UCSD-AML1 (cell line): ENCODE results near the gene CRY2.
"Not testable (repeated sequence)": the region's sequence is repeated elsewhere in the genome, so short reads cannot be mapped to it uniquely, and the experiment has no call there.

Experiments
- DNase-seq: peaks from one replicate; lab custom pipeline; 2025; ENCODE audit not compliant: unreplicated experiment; lab: John Stamatoyannopoulos, UW

CRY2 gene

GRCh38 chr11:45846974-45847910, at the start of gene CRY2:
CRY2 (plus strand) TSS chr11:45847475; CDS start chr11:45847491, 16 bp downstream.
- peak; percentile 99 for DNase-seq

GRCh38 chr11:45798793-45799441, 48.4 kb upstream of the CRY2 start:
- no peak for DNase-seq

- DNase-seq = no peak
Observed at GRCh38 chr11:45799562-45799961, 47.7 kb upstream of the CRY2 start.

GRCh38 chr11:45800261-45800660, 47.0 kb upstream of the CRY2 start:
- DNase-seq = no peak

GRCh38 chr11:45801723-45802315, 45.5 kb upstream of the CRY2 start:
- DNase-seq = no peak

GRCh38 chr11:45802531-45803317, 44.6 kb upstream of the CRY2 start:
- no peak for DNase-seq

GRCh38 chr11:45803971-45804760, 43.1 kb upstream of the CRY2 start:
- peak; percentile 70 for DNase-seq

GRCh38 chr11:45804761-45805304, 42.4 kb upstream of the CRY2 start, which contains the start of gene SLC35C1:
SLC35C1 (plus strand) TSS chr11:45805149; CDS start chr11:45805802, 653 bp downstream.
- DNase-seq = peak; percentile 97

GRCh38 chr11:45805305-45806071, 41.8 kb upstream of the CRY2 start:
- no peak for DNase-seq

- no peak for DNase-seq
Observed at GRCh38 chr11:45806072-45806933, 41.0 kb upstream of the CRY2 start.

GRCh38 chr11:45806937-45807791, 40.1 kb upstream of the CRY2 start:
- DNase-seq = no peak

- DNase-seq = no peak
Observed at GRCh38 chr11:45807792-45808238, 39.5 kb upstream of the CRY2 start.

- not testable (repeated sequence) for DNase-seq
Observed at GRCh38 chr11:45808427-45808826, 38.8 kb upstream of the CRY2 start.

- no peak for DNase-seq
Observed at GRCh38 chr11:45809456-45810395, 37.5 kb upstream of the CRY2 start.

GRCh38 chr11:45810431-45811108, 36.7 kb upstream of the CRY2 start:
- DNase-seq = no peak

- DNase-seq = no peak
Observed at GRCh38 chr11:45811109-45811435, 36.2 kb upstream of the CRY2 start.
